GM21423 (cell line): ENCODE measurements around the gene SCN2B.

ENCODE experiments used
- ATAC-seq: cut with Tn5 transposase; IDR thresholded peaks from one replicate; pipeline ENCODE4 v1.9.1; 2021; ENCODE audit warnings: mild to moderate bottlenecking, moderate library complexity; ENCODE audit not compliant: unreplicated experiment

The SCN2B gene

DNA sequence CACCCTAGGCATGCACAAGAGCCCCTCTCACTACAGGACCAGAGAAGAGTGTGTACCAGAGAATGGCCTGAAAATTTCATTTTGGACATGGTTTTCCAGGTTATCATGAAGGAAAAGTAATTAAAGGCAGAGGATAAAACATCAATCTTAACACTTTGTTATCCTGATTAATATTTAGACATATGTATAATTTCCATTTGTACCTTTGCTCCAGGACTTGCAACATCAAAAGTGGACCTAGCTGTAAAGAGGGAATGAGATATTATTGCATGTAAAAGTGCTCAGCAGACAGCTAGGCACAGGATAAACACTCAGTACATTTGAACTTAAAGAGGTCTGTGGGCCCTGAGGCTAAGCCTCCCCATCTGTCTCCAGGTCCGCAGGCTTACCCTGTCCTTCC is 21.8 kb downstream of the SCN2B start:
- no peak for ATAC-seq

DNA sequence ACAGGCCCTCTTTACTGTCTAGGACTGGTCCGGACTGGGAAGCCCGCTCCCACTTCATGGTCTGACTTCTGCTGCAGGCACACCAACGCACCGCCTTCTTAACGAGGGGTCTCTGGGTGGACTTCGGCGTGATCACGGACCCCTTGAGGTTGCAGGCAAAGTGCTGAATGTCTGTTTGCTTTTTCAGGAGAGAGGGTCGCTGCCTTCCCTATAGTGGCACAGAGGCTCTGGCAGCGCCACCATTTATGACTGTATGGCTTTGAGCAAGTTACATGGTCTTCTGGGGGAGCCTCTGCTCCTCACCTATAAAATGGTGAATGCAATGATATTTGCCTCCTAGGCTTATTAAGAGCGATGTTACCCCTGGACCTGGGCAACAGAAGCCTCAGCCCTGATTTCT is 22.5 kb downstream of the SCN2B start:
- ATAC-seq = no peak

DNA sequence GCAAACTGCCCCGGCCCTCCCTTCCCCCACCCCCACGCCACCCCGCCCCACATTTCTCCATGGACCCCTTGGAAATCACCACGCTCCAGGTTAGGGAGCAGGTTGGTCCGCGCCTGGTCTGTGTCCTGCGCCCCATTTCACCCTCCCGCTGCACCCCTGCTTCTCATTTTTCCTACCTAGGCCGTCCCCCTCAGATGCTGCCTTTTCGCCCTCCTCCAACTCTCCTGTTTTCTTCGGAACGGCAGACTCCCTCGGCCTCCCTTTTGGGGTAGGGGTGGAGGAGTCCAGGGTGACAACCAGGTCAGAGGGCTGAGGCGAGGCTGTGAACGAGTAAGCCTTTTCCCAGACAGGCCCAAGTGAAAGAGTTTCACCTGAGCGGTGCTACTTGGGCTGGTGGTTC is 22.9 kb downstream of the SCN2B start:
- ATAC-seq = no peak

DNA sequence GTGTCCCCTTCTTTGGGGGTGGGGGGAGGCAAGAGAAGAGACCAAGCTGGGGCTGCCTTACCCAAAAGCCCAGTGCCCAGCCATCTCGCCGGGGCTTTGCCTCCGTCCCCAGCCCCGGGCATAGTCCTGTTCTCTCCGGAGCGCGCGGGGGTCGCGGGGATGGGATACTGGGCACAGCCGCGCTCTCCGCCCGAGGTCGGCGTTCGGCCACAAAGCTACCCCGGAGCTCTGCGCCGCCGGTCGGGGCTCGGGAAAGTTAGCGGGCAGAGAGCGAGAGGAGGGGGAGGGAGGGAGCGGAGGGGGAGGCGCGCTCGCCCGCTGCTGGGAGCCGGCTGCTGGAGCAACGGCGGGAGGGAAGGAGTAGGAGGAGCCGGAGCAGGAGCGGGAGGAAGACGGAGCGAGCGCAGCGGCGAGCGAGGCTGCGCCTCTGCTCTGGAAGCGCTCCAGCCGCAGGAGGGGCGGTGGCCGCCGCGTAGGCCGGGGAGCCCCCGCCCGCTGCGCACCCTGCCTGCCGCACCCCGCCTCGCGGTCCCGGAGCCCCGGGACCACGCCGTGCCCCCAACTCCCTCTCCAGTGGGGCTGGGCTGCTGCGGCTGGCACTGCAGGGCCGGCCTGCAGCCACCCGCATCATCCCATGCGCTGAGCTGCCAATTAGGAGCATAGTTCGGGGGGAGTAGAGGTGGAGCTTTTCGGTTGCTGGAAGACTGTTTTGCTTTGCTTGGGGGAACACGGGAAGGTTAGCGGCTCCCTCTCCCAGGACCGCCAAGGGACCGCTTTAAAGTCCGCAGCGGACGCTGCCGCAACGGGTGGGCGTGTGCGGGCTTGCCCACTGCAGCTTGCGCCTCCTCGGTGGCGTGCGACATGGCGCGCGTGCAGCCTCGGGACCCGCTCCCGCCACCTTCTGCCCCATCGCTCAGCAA is 23.6 kb downstream of the SCN2B start, which contains the start of gene SCN4B:
Gene SCN4B, minus strand, starts transcription at position 272 of the 920 bp plus-strand sequence. Its CDS starts 150 bp downstream, at position 122.
- ATAC-seq = no peak

DNA sequence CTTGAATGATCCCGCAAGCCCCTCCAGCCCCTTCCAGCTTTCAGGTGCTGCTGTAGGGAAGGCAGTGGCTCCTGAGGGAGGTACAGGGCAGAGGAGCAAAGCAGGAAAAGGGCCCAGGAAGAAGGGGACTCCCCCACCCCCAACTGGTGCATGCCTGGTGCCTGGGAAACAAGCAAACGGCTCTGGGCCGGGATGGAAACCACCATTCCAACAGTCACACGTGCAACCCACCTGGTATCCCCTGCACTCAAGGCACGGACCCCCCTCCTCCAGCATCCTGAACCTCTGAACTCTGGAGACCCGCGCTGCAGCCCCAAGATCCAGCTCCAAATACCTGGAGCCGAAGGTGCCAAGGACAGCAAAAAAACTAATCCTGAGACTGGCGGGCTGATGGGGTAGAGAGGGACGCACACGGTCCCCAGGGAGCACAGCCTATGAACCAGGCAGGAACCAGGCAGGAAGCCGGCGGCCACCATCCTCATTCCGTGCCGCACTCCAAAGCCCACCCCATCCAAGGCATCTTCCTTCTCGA is 24.4 kb downstream of the SCN2B start:
- ATAC-seq = no peak

DNA sequence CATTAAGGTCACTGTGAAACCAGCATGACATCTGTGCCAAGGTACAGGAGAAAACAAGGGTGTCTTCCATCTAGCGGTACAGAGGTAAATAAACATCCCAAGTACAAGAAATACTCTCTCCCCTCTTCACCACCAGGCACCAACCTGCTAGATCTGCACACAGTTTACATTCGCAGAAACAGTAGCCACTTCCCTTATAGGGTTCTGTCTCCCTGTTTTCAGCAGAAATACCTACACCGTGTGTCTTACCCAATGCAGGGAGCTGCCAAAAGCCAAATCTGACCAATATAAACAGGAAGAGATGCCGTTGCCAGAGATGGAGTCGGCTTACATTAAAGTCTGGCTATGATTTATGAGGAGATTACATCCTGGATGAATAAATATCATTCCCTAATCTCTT is 25.0 kb downstream of the SCN2B start:
- ATAC-seq = no peak

DNA sequence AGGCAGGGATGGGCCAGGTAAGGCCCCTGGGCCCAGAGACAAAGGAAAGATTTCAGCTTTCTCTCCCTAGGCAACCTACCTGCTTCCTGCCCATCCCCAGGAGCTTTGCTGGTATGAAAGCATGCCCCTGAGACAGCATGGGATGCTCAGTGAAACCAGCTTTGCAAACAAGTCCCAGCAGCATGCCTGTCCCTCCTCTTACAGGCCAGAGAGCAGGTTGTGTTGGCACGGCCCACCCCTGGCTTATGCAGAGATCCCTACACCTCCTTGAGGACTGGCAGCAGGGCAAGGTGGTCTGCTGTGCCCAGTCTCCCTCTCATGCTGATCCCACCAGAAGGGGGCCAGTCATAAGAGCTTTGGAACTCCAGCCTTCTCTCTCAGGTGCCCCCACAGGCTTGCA is 26.9 kb downstream of the SCN2B start:
- no peak for ATAC-seq

DNA sequence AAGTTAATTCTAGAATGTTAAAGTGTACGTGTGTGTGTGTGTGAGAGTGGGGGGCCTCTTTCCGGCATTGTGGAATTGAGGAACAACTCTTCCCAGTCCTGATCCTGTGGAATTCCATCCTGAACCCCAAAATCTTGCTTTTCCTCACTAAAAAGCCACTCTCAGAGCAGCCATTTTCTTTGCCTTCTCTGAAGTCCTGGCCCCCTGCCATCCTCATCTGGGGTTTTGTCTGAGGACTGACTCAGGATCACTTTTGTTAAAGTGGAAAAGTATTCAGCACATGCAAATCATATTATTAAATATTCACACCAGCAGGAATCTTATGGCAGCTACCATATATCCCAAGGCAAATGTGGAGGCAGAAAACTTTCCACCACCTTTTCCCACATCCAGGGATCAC is 27.6 kb downstream of the SCN2B start:
- no peak for ATAC-seq

DNA sequence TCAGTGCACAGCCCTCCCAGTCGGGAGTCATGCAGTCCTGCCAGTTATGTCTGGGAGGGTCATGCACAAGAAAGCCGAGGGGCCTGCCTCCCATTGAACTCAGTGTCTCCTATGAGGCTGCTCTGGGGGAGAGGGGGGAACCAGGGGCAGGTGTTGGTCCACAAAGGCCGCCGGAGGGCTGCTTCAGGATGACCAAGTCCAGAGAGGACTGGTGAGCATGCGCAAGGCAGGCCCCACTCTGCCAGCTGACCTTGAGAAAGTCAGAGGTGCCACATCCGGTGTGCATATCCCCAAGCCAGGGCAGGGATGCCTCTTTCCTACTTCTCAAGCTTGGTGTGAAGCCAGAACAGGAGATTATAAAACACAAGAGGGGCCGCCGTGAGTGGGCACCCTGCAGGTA is 28.2 kb downstream of the SCN2B start:
- ATAC-seq = no peak

DNA sequence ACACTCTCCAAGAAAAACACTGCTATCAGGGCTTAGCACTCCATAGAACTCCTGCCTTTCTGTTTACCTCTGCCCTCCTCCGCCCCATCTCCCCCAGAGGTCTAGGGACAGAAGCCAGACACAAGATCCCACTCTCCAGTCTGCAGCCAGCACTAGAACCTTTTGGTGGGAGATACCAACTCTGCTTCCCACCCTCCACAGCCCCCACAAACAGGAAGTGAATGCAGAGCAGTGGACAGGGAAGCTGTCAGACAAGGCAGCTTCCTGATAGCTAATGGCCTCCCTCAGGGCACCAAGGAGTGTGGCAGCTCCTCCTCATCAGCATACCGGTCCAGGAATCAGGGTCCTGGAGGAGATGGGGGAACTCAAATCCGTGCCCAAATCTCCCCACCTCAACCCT is 28.9 kb downstream of the SCN2B start:
- ATAC-seq = no peak

DNA sequence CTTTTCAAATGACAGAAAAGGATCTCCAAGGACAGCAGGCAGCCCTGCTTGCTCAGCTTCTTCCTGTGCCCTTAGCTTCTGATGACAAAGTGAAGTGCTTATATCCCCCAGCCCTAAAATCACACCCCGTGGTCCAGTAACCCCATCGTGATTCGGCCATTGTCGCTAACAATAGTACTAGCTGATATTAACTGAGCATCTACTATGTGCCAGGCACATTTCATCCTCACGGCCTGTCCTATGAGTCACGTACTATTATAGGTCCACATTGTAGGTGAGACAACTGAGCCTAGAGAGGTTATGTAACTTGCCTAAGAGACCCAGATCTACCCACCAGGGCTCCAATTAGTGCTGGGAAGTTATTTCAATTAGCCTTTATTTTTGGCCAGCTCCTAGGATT is 29.9 kb downstream of the SCN2B start:
- ATAC-seq = no peak

DNA sequence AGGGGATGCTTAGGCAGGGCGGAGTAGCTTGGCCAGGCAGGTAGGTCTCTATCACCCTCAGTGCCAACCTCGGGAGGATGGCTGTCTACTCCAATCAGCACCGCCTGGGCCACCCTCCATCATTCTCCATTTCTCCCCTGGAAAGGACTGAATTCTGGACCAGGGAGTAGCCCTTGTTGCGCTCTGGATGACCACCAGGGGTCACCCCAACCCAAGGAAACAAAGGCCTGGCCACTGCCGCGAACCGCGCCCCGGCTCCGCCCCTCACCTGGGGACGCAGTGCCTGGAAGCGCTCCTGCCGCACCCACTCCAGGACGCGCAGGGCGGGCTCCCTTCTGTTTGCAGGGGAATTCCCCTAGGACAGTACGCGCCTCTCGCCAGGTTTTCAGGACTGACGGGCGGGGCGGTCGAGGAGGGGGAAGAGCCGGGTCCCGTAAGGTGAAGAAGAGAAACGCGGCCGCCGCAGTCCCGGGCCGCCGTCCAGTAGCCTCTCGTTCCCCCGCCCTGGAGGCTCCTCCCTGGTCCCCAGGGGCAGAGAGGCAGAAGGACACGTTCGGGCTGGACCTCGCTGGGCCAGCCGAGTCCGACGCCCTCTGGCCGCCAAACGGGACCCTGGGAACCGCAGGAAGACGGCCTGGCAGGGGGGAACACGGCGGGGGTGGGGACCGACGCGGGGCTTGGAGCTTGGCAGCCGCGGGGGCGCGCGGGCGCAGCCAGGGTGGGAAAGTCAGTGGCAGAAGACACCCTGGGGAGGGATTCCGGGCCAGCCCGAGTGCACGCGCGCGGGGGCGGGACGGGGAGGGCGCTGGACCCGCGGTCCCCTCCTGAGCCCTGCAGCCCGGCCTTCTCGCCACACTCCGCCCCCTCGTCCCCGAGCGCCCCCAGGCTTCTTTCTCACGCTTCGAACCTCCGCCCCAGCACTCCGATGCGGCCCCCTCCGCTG is 30.9 kb downstream of the SCN2B start:
- ATAC-seq = peak; percentile 85

DNA sequence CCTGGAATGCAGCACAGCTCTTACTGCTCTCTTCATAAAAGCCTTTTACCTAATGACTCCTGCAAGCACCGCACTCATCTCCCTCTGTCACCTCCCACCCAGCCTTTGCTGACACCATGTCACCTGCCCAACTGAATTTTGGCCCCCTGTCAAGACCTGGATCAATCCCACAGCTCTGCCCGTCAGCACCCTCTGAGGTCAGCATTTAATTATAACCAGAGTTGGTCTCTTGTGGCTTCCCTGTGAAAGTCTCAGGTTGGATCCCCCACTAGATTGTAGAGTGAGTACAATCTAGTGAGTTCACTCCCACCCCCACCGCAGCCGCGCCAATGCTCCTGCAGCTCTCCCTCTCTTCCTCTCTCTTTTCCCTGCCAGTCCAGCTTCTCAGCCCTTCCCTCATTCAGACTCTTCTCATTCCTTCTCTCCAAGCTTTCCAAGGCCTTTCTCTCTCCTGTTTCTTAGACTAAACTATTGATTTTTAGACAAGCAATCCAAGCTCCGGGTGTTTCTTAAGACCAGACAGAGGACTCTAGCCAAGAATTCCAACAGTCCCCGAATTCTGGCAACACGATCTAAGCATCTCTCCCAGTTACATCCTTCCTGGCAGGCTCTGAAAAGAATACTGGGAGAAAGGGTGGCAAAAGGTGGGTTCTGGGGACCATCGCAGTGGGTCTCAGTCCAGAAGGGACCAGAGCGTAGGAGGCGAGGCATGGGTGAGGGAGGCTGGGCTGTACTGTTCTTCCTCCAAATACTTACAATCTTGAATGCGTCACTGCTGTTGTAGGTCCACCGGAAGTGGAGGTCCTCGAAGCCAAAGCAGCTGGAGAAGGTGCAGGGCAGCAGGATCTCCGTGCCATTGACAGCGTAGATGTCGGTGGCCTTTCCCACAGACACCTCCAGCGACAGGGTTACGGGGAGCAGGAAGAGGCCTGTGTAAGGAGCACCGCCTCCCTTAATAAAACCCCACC is 31.9 kb downstream of the SCN2B start:
- no peak for ATAC-seq

DNA sequence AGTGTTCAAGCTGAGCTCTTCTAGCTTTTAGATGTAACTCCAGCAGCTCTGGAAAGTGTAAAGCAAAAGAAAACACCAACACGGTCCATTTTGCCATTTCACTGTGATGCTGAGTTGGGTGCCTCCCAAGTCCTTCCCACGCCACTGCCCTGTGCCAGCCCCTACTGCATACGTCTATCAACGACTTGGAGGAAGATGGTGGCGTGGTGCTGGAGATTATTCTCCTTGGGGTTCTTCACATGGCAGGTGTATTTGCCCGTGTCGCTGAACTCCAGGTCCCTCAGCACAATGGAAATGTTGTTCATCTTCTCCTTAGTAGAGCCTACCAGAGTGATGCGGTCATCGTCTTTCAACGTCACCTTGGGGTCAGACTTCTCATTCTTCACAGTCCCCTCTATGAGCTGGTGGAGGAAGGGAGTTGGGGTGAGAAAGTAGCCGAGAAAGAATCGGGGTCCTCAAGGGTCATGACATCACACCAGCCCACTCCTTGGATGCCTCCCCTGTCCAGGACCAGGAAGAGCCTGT is 32.7 kb downstream of the SCN2B start:
- ATAC-seq = no peak

DNA sequence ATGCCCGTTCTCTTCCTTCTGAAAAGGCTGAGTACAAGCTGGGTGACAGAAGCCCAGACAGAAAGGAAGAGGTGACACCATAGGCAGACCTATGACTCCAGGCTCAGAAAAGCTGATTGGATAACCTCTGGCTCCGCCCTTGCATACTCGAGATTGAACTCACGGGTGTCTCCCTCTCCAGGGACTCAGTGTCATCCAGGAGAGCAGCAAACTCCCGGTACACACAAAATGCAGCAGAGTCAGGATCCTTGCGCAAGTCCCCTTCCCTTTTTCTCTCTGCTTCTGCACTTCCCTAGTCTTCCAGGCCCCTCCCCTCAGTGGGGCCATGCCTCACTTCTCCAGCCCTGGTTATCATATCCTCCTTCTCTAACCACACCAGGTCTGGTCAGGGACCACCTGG is 33.6 kb downstream of the SCN2B start:
- ATAC-seq = no peak

DNA sequence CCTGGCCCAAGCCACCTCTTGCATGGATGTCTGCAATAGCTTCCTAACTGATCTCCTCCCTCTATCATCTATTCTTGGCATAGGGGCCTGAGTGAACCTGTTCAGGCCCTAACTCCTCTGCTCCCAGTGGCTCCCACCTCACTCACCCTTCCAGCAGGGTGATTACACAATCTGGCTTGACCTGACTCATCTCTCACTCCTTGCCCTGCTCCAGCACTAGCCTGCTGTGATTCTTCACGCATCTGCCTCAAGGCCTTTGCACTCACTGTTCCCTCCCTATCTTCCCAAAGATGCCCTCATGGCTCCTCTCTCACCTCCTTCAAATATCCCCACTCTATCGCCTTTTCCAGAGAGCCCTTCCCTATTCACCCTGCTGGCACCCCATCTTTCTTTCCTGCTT is 34.4 kb downstream of the SCN2B start:
- no peak for ATAC-seq

DNA sequence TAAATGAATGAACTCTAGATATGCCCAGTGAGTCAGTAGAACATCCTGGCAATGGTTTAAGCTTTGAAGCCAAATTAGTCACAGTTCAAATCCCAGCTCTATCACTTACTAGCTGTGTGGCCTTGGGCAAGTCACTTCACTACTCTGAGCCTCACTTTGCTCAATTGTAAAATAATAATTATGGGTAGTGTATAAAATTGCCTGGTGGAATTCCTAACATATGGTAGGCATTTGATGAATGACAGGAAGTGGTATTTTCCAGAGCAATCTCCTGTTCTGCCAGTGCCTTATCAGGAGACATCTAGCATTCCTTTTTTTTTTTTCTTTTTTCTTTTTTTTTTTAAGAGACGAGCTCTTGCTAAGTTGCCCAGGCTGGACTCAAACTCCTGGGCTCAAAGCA is 36.9 kb downstream of the SCN2B start:
- ATAC-seq = no peak

DNA sequence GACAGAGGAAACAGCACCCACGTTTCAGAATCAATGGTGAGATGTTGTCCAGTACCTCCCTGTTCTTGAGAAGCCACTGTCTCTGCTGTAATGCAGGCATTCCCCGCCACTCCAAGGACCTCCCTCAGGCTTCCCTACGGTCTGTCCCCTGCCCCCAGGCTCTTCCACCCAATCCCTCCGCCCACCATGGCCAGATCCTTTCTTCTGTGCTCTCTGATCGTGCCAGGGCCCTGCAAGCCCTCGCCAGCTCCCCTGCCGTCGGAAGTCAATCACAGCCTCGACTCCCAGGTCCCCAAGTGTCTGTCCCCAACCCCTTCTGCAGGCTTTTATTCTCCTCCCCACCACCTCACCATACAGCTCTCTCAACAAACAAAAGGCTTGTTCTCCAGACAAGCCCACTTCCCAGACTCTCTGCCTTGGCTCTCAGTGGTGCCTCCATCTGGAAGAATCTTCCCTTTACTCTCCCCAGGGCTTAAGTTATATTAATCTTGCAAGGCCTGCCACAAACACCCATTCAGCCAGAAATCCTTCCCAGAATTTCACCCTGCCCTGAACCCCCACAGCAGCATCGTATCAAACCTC is 37.5 kb downstream of the SCN2B start:
- no peak for ATAC-seq

DNA sequence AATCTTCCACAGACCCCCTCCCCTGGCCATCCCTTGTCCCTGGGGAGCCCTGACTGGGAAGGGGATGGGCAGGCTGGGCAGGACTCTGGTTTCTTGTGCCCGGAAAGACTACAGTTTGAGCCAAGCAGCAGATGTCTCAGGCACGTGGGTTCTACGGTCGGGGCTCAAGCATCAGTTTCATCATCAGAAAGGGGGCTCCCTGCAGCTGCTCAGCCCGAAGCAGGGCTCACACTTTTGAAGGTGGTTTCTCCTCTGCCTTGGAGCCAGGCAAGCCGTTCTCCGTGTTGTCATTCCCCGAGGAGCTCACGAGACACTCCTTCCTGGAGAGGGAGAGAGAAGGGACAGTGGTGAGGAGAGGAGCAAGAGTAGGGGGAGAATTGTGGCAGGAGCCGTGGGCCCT is 39.6 kb downstream of the SCN2B start:
- ATAC-seq = no peak

DNA sequence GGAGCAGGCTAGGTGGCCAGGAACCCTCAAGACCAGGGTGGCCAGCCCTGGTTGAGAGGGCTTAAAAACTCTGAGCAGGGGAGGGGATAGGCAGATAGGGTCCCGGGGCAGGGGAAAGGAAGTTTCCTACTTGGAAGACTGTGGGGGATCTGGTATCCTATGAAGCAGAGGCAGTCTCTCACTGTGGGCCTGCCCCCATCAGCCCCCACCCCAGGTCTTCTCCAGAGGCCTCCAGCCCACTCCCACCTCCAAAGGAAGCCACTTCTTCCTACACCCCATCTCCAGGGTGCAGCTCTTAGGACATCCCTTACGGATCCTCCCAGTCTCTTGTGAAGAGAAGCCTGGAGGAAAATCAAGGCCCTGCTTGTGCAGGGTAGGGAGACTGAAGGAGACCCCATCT is 40.1 kb downstream of the SCN2B start:
- no peak for ATAC-seq
